ENCODE measurements around the gene FERMT2.

Gene FERMT2

DNA sequence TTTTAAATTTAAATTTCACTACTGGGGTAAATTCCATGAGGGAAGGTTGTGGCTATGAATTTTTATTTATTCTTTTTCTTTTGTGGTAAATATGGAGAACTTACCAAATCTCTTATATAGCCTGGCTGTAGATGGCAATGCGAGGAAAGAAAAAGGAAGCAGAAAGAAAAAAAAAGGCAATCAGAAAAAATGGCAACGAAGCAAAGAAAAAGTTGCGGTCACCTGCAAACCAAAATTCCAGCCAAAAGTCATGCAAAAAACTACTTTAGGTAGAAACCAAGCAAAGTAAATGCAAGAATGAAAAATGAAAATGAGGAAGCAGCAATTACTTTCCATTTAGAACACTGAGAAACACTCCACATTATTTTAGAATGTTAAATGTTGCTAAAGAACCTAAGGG is 89.9 kb downstream of the FERMT2 start:
- DNase-seq, result no peak

DNA sequence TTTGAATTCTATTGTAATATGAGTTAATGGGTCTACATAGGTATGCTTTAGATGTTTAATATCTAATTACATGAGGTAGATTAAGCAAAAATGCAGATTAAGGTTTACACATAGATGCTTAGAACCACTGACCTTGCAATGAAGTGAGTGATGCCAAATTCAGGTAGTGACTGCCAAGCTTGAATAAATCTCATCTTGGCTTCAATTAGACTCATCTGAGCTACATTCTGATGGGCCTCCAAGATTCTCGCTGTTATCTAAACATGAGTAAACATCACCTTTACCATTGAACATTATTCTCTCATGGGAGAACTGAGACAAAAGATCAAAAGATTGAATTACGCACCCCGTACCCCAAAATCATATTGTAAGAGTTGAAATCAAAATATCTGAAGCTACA is 90.6 kb downstream of the FERMT2 start:
- no peak for DNase-seq

DNA sequence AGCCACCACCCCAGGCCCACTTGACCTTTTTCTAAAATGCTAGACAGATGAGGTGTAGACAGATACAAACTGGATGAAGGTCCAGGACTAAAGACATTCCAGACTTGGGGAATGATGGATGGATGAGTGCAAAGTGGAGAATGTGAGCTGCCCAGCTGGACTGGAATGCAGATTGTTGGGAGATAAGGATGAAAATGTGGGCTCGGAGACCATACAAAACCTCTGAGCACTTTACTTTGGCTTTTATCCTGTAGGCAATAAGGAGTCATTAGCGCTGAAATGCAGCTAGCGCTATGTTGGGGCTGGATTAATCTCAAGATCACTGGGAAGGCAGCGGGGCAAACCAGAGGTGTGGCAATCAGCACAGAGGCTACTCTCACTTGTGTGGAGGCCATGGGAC is 94.7 kb downstream of the FERMT2 start:
- DNase-seq, result no peak

DNA sequence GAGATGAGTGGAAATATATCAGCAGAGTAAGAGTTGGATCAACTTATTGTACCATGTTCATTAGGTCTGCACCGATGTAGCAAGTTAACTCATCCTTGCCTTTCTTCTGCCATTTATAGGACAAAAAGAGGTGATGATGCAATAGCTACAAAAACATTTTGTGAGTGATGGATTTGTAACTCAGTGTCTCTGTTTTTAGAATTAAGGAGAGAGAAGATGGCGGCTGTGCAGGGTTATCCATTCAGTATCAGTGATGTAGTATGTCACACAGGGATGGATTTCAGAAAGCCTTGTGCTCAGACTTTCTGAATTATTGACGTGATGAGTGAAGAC is 97.4 kb downstream of the FERMT2 start:
- no peak for DNase-seq

DNA sequence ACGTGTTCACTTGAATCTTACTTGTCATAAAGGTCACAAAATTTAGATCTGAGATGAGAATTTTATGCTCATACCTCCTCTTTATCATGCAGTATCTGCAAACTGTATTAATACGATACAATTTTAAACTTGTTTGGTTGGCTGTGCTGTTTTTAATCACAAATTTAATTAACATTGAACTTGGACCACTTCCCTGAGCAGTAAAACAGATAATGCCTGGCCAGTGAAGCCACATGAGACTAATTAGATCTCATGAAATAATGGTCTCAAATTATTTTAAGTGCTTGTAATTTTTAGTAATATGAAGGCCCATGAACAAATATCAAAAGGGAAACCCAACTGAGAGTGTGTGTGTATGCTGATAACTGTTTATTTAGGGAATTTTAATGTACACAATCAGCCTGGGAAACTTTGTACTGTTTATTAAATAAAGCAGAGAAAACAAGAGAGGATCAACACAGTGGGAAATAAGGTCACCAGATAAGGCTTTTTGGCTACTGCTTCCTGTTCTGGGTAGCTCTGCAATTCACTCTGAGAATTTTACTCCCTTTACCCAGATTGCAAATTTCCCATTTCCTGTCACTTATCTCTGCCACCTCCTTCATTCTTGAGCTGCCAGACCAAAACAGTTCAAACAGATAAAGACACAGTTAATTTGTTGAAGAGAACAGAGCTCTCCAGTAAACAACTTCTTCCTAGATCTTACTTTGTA is 97.9 kb downstream of the FERMT2 start:
- DNase-seq, result no peak

DNA sequence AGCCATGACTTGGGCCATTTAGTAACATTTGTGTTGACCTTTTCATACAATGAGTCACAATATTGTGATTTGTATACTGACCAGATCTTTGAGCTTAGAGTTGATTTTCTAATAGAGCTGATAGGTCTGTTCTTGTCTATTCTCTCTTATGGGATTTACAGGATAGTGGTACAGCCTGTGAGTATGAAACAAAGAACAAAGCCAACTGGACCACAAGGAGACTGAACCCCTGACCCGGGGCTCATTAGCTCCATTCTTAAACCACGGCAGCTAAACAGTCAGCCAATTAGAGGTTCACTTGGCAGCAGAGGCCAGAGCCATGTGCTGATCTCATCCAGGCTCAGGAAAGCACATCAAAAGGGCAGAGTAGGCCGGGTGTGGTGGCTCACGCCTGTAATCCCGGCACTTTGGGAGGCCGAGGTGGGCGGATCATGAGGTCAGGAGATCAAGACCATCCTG is 100.4 kb downstream of the FERMT2 start:
- no peak for DNase-seq

DNA sequence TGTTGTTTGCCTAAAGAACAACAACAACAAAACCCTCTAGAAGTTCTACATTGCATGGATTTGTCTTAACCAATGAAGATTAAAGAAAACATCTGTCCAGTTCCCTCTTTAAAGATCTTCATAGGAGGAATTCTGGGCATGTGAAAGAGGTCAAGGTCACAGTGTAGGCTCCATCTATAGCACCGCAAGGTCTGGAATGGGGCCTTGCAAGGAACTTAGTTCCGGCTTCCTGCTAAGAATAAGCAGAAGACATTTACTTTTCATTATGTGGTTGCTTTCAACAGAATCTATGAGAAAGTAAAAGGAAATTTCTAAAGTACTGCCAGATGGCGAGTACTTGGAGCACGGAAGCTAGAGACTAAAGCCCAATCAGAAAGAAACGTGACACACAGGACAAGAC is 102.2 kb downstream of the FERMT2 start:
- DNase-seq, result no peak

DNA sequence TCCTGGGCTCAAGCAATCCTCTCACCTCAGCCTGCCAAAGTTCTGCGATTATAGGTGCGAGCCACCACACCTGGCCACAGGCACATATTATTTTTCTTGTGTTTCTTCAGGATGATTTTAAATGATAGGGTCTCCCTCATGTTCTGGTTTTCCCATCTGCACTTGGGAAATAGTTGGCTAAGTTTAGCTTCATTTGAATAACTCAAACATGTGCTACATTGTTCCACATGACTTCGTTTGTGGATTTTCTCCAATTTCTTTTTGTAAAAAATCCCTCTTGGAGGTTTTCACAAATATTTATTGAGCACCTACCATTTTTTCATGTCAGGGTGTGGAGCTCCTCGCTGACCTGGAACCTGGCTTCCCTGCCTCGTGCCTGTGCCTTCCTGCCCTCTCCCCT is 104.3 kb downstream of the FERMT2 start:
- no peak for DNase-seq

DNA sequence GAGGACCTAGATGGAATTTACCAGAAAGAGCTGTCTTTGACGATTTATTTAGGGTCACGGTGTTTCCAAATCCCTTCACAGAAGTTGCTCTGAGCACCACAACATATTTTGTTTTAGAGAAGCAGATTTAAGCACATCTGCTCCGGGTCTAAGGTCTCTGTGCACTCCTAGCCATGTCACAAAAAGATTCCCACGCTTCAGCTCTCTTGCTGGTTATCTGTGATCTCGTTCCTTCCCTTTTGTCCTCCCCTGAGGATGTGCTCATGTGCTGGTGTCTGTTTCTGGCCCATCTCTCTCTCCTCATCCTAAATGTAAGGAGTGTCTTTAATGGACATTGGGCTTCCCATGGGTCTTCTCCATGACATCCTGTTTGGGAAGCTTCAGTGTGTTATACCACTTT is 105.8 kb downstream of the FERMT2 start:
- no peak for DNase-seq

DNA sequence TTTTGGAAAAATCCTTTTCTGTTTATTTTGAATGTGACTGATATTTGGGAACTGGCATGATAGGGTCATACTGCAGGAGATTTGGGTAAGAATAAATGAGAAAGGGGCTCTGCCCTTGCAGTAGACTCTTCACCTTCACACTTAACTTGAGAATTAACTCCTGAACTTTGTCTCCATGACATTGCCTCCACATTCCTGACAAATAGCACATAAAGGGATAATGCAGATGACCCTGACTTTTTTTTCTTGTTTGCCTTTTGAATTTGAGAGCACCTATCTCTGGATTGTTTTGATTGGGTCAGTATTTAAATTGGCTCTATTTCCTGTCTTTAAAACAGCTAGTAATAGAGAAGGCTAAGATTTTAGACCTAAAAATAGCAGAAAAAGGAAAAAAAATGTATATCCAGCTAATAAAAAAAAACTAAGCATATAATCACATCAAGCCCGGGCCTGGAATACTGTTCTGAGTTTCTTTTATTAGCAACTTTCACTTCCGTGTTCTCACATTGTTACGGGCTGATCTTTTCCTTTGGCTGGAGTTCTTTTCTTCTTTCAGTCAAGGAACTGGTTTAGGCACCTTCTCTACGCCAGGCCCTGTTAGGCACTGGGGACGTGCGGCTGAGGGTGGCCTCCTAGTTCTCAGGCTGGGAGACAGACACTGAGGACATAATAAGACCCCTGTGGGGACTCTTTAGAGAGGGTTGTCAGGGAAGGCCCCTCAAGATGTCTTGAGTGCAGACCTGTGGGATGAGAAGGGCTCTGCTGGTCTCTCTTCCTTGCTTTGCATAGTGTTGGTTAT is 106.4 kb downstream of the FERMT2 start:
- no peak for DNase-seq

DNA sequence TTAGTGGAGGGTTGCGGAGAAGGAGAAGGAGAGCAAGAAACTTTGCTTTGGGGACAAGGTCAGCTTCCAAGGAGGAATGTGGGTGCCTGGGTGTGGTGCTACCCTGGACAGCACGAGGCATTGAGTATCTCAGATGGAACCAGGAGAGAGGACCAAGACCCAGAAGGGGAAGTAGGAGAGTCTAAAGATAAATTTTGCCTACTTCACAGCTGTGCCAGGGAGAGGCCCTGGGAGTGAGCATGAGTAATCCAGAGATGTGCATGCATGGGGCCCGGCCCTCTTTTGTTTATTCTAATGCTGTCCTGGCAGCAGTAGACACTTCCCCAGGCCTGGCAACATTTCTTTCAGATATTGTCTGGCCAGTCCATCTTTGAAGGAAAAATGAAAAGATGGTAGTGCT is 110.0 kb downstream of the FERMT2 start:
- no peak for DNase-seq

DNA sequence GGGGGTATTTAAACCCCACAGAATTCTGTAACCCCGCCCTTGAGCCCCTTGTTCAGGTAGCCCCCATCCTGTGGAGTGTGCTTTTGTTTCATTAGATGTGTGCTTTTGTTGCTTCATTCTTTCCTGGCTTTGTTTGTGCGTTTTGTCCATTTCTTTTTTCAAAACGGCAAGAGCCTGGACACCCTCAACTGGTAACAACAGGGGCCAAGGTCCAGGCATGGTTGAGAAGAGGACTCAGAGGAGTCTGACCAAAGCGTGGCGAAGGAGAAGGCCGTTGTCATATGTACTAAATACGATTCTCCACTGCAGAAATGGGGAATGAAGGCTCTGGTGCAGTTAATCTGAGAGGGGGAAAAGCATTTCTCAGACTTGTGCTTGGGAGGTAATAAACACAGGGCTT is 113.4 kb downstream of the FERMT2 start:
- DNase-seq, result no peak

DNA sequence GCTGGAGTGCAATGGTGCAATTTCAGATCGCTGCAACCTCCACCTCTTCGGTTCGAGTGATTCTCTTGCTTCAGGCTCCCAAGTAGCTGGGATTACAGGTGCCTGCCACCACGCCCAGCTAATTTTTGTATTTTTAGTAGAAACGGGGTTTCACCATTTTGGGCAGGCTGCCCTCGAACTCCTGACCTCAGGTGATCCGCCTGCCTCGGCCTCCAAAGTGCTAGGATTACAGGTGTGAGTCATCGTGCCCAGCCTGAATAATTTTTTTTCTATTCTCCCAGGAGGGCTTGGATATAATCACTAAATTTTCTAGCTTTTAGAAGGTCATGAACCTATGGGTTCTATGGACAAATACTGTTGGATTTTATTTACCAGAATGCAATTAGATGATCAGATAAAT is 114.8 kb downstream of the FERMT2 start:
- no peak for DNase-seq

DNA sequence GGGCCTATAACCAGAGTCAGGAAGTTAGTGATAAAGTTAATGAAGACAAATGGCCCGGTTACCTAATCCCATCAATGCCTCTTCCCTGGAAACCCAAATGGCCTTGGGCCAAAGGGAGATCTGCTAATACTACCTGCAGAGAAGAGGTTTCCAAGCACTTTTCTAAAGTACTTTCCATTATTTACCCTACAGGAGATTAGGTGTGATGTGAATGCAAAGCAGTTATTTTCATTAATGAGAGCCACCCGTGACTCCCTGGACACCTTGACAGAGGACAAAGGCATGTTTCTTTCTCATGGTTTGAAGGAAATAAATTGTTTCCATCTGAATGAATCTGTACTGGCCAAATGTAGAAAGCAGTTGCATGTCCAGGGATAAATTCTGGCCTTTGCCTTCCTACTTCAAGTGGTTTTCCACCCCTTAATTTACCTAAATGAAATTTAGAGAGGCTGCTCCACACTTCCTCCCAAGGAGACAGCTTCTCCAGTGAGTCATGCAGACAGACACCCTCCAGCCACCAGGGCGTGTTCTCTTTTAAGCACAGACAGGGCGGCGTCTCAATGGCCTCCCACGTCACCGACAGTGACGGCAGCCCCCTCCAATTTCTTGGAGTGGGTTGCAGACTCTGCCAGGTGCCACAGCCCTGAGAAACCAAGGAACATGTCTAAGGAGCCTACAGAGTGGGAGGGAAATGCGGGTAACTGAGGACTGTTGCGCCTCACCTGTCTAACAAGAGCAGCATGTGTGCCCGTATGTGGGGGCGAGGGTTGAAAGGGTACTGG is 115.5 kb downstream of the FERMT2 start:
- no peak for DNase-seq

DNA sequence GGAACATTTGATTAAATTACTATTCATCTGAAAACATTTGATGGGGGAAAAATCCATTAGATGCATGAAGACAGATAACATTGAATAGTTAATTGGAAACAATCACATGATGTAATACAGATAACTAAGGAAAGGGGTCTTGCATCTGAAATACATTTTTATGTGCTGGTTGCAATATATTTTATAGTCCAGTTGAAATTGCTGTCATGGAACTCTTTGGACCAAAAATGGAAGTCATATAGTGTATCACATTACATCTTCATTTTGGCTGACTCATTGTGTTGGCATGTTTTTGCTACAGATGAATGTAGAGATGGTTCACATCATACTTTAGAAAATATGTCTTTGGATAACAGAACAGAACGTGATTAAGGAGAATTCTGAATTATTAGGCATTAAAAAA is 116.4 kb downstream of the FERMT2 start:
- DNase-seq, result no peak

DNA sequence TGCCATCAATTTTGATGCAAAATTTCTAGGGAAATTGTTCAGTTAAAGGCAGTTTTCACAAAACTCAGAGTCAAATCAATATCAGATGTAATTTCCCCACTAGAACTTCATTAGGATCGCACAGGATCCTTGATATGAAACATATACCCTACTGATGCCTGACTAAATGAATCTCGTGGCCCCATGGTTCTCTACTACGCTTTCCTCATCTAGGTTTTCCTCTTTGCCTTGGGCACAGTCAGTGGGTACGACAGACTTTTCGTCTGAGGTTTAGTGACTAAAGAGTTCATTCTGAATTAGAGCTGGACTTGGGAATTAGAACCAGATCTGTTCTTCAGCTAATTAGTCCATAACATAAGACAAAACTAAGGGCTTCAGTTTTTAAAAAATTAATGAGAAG is 117.0 kb downstream of the FERMT2 start:
- no peak for DNase-seq

DNA sequence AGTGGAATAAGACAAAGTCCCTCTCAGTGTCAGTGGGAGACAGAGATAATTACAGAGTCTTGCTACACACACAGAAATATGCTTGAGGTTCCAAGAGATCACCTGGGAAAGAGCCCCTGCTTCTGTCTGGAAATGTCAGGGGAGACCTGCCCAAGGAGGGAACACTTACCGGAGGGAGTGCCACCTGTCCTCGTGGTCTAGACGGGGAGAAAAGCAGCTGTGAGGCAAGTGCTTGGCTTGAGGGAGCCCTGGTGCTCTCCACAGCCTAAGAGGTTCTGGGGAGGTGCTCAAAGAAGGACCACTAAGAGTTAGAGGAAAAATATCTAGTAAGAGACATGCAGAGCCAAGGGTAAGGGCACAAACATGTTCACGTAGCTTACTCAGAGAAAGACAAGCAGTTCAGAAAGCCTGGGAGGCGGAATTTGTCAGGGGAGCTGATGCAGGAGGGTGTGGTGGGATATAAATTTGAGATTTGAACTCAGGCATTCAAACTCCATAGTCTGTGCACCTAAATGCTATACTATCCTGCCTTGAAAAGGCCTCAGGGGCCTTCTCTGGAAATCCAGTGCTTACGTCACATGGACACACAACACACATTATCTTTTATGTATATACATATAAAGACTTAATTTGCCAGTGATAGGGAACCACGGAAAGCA is 121.2 kb downstream of the FERMT2 start:
- no peak for DNase-seq

DNA sequence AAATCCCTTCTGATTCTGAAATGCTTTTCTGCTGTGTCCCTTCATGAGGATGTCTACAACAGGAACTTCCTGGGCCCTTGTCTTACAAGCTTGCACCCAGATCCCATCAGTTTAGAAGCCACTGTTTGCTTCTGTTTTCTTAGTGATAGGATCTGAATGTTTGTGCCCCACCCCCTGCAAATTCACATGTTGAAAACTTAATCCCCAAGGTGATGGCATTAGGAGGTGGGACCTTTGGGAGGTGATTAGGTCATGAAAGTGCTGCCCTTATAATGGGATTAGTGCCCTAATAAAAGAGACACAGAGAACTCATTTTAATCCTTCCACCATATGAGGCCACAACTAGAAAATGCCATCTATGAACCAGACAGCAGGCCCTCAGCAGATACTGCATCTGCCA is 123.4 kb downstream of the FERMT2 start:
- DNase-seq, result no peak

DNA sequence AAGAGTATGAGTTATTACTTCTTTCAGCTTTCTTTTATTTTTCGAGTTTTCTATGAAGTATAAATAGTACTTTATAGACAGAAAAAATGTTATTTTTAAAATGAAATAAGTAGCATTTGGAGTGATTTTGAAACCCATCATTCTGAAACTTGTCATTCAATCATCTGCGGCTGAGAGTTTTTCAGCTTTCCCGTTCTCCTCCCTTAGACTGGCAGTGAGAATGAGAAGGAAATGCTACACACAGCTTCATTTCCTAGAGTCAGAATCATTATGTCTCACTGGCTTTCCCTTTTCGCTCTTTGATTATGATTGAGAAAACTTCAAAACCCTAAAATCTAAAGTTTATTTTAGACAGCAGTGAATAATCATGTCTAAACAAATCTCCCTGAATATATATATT is 125.8 kb downstream of the FERMT2 start:
- no peak for DNase-seq

DNA sequence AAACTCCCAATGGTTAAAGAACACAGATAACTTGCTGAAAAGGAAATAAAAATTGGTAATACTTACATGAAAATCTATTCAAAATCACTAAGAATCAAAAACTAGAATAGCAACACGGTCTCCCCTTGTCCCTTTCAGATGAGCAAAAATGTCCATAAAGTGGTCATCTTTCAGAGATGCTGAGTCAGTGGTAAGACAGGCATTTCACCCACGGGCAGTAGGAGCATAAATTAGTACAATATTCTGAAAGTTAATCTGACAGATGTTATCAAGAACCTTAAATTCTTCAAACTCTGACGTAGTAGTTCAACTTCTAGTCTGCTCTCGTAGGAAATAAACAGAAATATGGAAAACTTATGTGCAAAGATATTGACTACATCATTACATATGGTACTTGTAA is 126.4 kb downstream of the FERMT2 start:
- DNase-seq, result no peak

DNA sequence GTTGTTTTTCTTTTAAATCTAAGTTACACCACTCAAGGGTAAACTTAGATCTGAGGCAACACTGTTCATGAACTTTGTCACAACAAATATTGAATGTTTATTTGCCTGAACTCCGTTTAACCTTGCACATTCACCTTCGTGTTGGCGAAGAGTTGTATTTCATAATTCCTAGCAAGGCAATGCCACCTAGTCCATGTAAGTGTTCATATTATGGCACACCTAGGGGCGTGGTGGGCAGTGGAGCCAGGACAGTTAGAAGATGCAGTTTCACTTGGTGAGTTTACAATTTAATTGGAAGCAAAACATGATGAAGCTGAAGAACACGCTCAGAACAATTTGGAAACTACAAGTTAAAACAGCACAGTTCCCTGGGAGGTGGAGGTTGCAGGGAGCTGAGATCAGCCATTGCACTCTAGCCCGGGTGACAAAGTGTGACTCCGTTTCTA is 129.0 kb downstream of the FERMT2 start:
- no peak for DNase-seq

DNA sequence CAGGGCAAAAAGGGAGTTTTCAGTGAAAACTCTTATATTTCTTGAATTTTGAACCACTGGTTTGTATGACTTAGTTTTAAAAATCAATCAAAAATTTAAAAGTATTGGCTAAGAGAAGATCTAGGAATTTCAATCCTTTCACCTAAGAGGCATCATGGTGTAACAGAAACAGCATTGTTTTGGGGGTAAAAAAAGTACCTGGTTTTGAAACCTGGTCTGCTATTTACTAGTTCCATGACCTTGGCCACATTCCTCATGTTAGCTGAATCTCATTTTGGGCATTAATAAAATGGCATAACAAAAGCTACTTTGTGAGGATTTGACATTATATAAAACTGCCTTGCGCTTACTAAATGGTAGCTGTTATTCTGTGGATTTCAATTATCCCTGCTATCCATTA is 142.7 kb downstream of the FERMT2 start:
- DNase-seq, result no peak
